ENCODE results near the gene IQSEC1.

Gene IQSEC1

GRCh38 chr3:13025778-13026518, 47.3 kb downstream of the IQSEC1 start:
- FAIRE-seq = no peak

GRCh38 chr3:13025090-13025489, 48.1 kb downstream of the IQSEC1 start:
- no peak for FAIRE-seq

- no peak for FAIRE-seq
Observed at GRCh38 chr3:13024765-13025065, 48.5 kb downstream of the IQSEC1 start.

GRCh38 chr3:13023971-13024764, 49.1 kb downstream of the IQSEC1 start:
- no peak for FAIRE-seq

- no peak for FAIRE-seq
Observed at GRCh38 chr3:13023235-13023970, 49.8 kb downstream of the IQSEC1 start.

GRCh38 chr3:13022348-13023234, 50.6 kb downstream of the IQSEC1 start:
- no peak for FAIRE-seq

- FAIRE-seq = no peak
Observed at GRCh38 chr3:13021141-13022114, 51.8 kb downstream of the IQSEC1 start.

GRCh38 chr3:13020159-13020750, 53.0 kb downstream of the IQSEC1 start:
- FAIRE-seq = no peak

GRCh38 chr3:13019243-13020095, 53.8 kb downstream of the IQSEC1 start:
- peak; percentile 46 for FAIRE-seq

- FAIRE-seq = no peak
Observed at GRCh38 chr3:13018561-13019242, 54.5 kb downstream of the IQSEC1 start.

- FAIRE-seq = no peak
Observed at GRCh38 chr3:13018043-13018451, 55.2 kb downstream of the IQSEC1 start.

- FAIRE-seq = no peak
Observed at GRCh38 chr3:13017361-13018042, 55.7 kb downstream of the IQSEC1 start.

- FAIRE-seq = no peak
Observed at GRCh38 chr3:13016721-13017255, 56.4 kb downstream of the IQSEC1 start.

- FAIRE-seq = no peak
Observed at GRCh38 chr3:13016083-13016720, 57.0 kb downstream of the IQSEC1 start.

- FAIRE-seq = no peak
Observed at GRCh38 chr3:13015286-13016082, 57.7 kb downstream of the IQSEC1 start.

- FAIRE-seq = no peak
Observed at GRCh38 chr3:13014755-13015285, 58.4 kb downstream of the IQSEC1 start.

Data from endometrium (tissue), 2 donors.